HG02623 (cell line): Measurements from ENCODE around the gene PTGR2.
"Not testable (repeated sequence)": the region's sequence is repeated elsewhere in the genome, so short reads cannot be mapped to it uniquely, and the experiment has no call there.

Experiments
- ATAC-seq: cut with Tn5 transposase; IDR thresholded peaks from one replicate; pipeline ENCODE4 v1.9.1; 2021; ENCODE audit warnings: moderate library complexity; ENCODE audit not compliant: unreplicated experiment

PTGR2 gene

GRCh38 chr14:73851567-73852382 is at the start of gene PTGR2:
PTGR2 (plus strand) TSS chr14:73851831; CDS start chr14:73858863, 7,032 bp downstream.
- peak; percentile 83 for ATAC-seq

- no peak for ATAC-seq
Observed at GRCh38 chr14:73802431-73803188, 49.0 kb upstream of the PTGR2 start.

- no peak for ATAC-seq
Observed at GRCh38 chr14:73804636-73805035, 47.0 kb upstream of the PTGR2 start.

- ATAC-seq, result no peak
Observed at GRCh38 chr14:73807457-73807856, 44.2 kb upstream of the PTGR2 start.

GRCh38 chr14:73809391-73809790 is 42.2 kb upstream of the PTGR2 start:
- ATAC-seq, result no peak

- no peak for ATAC-seq
Observed at GRCh38 chr14:73810478-73811163, 41.0 kb upstream of the PTGR2 start.

GRCh38 chr14:73811164-73811503 is 40.5 kb upstream of the PTGR2 start:
- no peak for ATAC-seq

GRCh38 chr14:73814153-73814552 is 37.5 kb upstream of the PTGR2 start:
- no peak for ATAC-seq

GRCh38 chr14:73815849-73816248 is 35.8 kb upstream of the PTGR2 start:
- ATAC-seq, result no peak

GRCh38 chr14:73816393-73816816 is 35.2 kb upstream of the PTGR2 start:
- no peak for ATAC-seq

GRCh38 chr14:73817020-73817655 is 34.5 kb upstream of the PTGR2 start:
- no peak for ATAC-seq

- ATAC-seq, result no peak
Observed at GRCh38 chr14:73818821-73819220, 32.8 kb upstream of the PTGR2 start.

- ATAC-seq, result no peak
Observed at GRCh38 chr14:73820631-73821030, 31.0 kb upstream of the PTGR2 start.

- ATAC-seq, result no peak
Observed at GRCh38 chr14:73823339-73823885, 28.2 kb upstream of the PTGR2 start.

- no peak for ATAC-seq
Observed at GRCh38 chr14:73824127-73824526, 27.5 kb upstream of the PTGR2 start.

GRCh38 chr14:73824536-73824935 is 27.1 kb upstream of the PTGR2 start:
- ATAC-seq, result no peak

- ATAC-seq, result no peak
Observed at GRCh38 chr14:73825551-73826188, 26.0 kb upstream of the PTGR2 start.

- ATAC-seq, result not testable (repeated sequence)
Observed at GRCh38 chr14:73827190-73827589, 24.4 kb upstream of the PTGR2 start.

GRCh38 chr14:73829071-73829470 is 22.6 kb upstream of the PTGR2 start:
- no peak for ATAC-seq
